K562 (cell line): ENCODE results near the gene FANCD2. TPM values are rescaled to one million over a fixed set of nuclear protein-coding genes. Genes with fewer than 3 reads are reported as not detected.

Experiments used
- ATAC-seq: fragments of 200-7000 bp; cut with Tn5 transposase; 3 replicates; pipeline ENCODE4 v1.9.1; 2020; ENCODE audit warnings: moderate library complexity
- BruUV-seq: library from RNA; stranded (reverse); fragments of 400-500 nt; replicated peaks from 2 replicates; lab custom pipeline; 2021; lab: Mats Ljungman, UMichigan
- CTCF ChIA-PET: fragments of 300-600 bp; formaldehyde crosslinking; extraction: SDS; loops from one replicate; lab custom pipeline; 2021; ENCODE audit warnings: low intra/inter-chr PET ratio; lab: Yijun Ruan, JAX
- POLR2A ChIA-PET: fragments of 300-600, 350-650 bp; sonication (Branson Sonifier 250); formaldehyde crosslinking; extraction: SDS; loops from one replicate; lab custom pipeline; 2021; ENCODE audit warnings: antibody characterized with exemption, inconsistent platforms; lab: Yijun Ruan, JAX
- DNase-seq, 4 experiments: peaks; one replicate each; pipeline versions ENCODE4 v3.0.0 to v3.0.0-alpha.2; 2011 to 2018; ENCODE audit warnings: low spot score in 3 of 4, mixed read lengths in 3 of 4; ENCODE audit errors: extremely low read depth in 1 of 4
- FAIRE-seq: peaks from 2 replicates; lab custom pipeline; 2011; peaks lifted over from hg19 to GRCh38; lab: Jason Lieb, UNC
- H2AFZ ChIP-seq: 2 replicates; pipeline ENCODE4 v1.6.0; 2011; ENCODE audit warnings: low read depth, low read length, control low read depth, inconsistent platforms
- H3K27ac ChIP-seq: fragments of 200-600 bp; 3 replicates; pipeline ENCODE4 v1.8.0; 2011; ENCODE audit warnings: low read depth, mild to moderate bottlenecking, control low read depth, inconsistent platforms, low read length, moderate library complexity, mixed read lengths; ENCODE audit errors: extremely low read depth
- H3K27me3 ChIP-seq, 2 experiments: fragments of 300-600 bp in 1 of 2; 2 replicates in 1 of 2; 3 replicates in 1 of 2; pipeline versions ENCODE4 v1.6.0 to v1.8.0; 2011; ENCODE audit warnings: inconsistent platforms in 2 of 2, low read length in 2 of 2, mild to moderate bottlenecking in 1 of 2, mixed read lengths in 1 of 2, moderate library complexity in 1 of 2; ENCODE audit not compliant: control insufficient read depth in 2 of 2, insufficient read depth in 2 of 2
- H3K36me3 ChIP-seq: fragments of 300-600 bp; 3 replicates; pipeline ENCODE4 v1.8.0; 2011; ENCODE audit warnings: mild to moderate bottlenecking, low read length, inconsistent platforms; ENCODE audit not compliant: control insufficient read depth, insufficient read depth
- H3K4me1 ChIP-seq, 2 experiments: fragments of 200-600 bp in 1 of 2; replicated peaks in 1 of 2; 2 replicates in 1 of 2; 3 replicates in 1 of 2; pipeline versions ENCODE4 v1.5.1 to v1.8.0; 2011; ENCODE audit warnings: inconsistent platforms in 2 of 2, low read length in 2 of 2, mild to moderate bottlenecking in 1 of 2, mixed read lengths in 1 of 2, moderate library complexity in 1 of 2; ENCODE audit not compliant: control insufficient read depth in 2 of 2, insufficient read depth in 2 of 2
- H3K4me2 ChIP-seq: 2 replicates; pipeline ENCODE4 v1.6.1; 2011; ENCODE audit warnings: low read length, control low read depth, inconsistent platforms, mixed read lengths; ENCODE audit not compliant: insufficient read depth
- H3K4me3 ChIP-seq: fragments of 200-600 bp; sonication (generic), shearing (Covaris generic); 2 replicates; pipeline ENCODE4 v1.5.1; 2016; ENCODE audit warnings: control low read depth, inconsistent platforms
- H3K79me2 ChIP-seq: fragments of 200-600 bp; 3 replicates; pipeline ENCODE4 v1.8.0; 2011; ENCODE audit warnings: low read length, inconsistent platforms; ENCODE audit not compliant: control insufficient read depth, insufficient read depth
- H3K9ac ChIP-seq, 2 experiments: 2 replicates each; pipeline versions ENCODE4 v1.6.0 to v1.6.1; 2011; ENCODE audit warnings: low read depth in 2 of 2, low read length in 2 of 2, control low read depth in 1 of 2, inconsistent platforms in 1 of 2, mild to moderate bottlenecking in 1 of 2, mixed read lengths in 1 of 2; ENCODE audit not compliant: insufficient read depth in 1 of 2
- H3K9me1 ChIP-seq: one replicate; pipeline ENCODE4 v1.6.0; 2011; ENCODE audit warnings: inconsistent platforms, mild to moderate bottlenecking, low read length, moderate library complexity; ENCODE audit not compliant: control insufficient read depth, insufficient read depth
- H3K9me3 ChIP-seq: replicated peaks from 2 replicates; pipeline ENCODE4 v1.5.1; 2011; ENCODE audit warnings: low read depth, low read length, inconsistent platforms; ENCODE audit not compliant: control insufficient read depth, insufficient read depth
- H4K20me1 ChIP-seq: replicated peaks from 2 replicates; pipeline ENCODE4 v1.6.1; 2011; ENCODE audit warnings: low read length, inconsistent platforms, mixed read lengths; ENCODE audit not compliant: control insufficient read depth, insufficient read depth
- ASH1L ChIP-seq: fragments of 450-650 bp; IDR thresholded peaks from 2 replicates; pipeline ENCODE4 v1.6.1; 2018; ENCODE audit warnings: borderline replicate concordance, mild to moderate bottlenecking, low read depth; ENCODE audit not compliant: partially characterized antibody
- CBFB ChIP-seq: sonication (generic); formaldehyde crosslinking; IDR thresholded peaks from 2 replicates; pipeline ENCODE4 v1.4.0; 2020; ENCODE audit warnings: mild to moderate bottlenecking, missing genetic modification reagents
- CHCHD3 ChIP-seq: fragments of 250-450 bp; sonication (Bioruptor Pico); IDR thresholded peaks from 2 replicates; pipeline ENCODE4 v2.1.2; 2022; ENCODE audit warnings: mild to moderate bottlenecking
- GABPB1 ChIP-seq: sonication (generic); formaldehyde crosslinking; IDR thresholded peaks from 2 replicates; pipeline ENCODE4 v1.8.0; 2022; ENCODE audit warnings: mild to moderate bottlenecking, missing genetic modification reagents
- HDAC8 ChIP-seq: fragments of 450-650 bp; IDR thresholded peaks from 2 replicates; pipeline ENCODE4 v1.6.1; 2016; ENCODE audit warnings: mild to moderate bottlenecking, missing genetic modification characterization, moderate library complexity, missing compliant biosample characterization
- MYC ChIP-seq, 2 experiments: fragments of 250-450 bp in 1 of 2; sonication (Bioruptor Pico) in 1 of 2; IDR thresholded peaks; 2 replicates each; pipeline versions ENCODE4 v1.5.1 to v1.6.1; 2012 to 2021; ENCODE audit warnings: low read depth in 2 of 2, borderline replicate concordance in 1 of 2, improper control_type of control experiment in 1 of 2, low read length in 1 of 2, mild to moderate bottlenecking in 1 of 2, moderate library complexity in 1 of 2
- PCBP2 ChIP-seq: fragments of 200-400 bp; formaldehyde crosslinking; IDR thresholded peaks from 2 replicates; pipeline ENCODE4 v1.6.1; 2018; ENCODE audit warnings: low read length, low read depth, mild to moderate bottlenecking, moderate library complexity; ENCODE audit not compliant: poor library complexity, severe bottlenecking
- RBBP5 ChIP-seq: fragments of 200-600 bp; sonication (generic); IDR thresholded peaks from 2 replicates; pipeline ENCODE4 v1.6.1; 2012; ENCODE audit warnings: borderline replicate concordance, mild to moderate bottlenecking, low read length, control low read depth, inconsistent platforms; ENCODE audit not compliant: insufficient read depth, poor library complexity, severe bottlenecking
- THRB ChIP-seq: fragments of 450-650 bp; formaldehyde crosslinking; conservative IDR thresholded peaks from 2 replicates; pipeline ENCODE4 v1.4.0; 2022; ENCODE audit warnings: mild to moderate bottlenecking, missing genetic modification characterization
- ZBTB7A ChIP-seq: IDR thresholded peaks from 2 replicates; pipeline ENCODE4 v1.6.1; 2011; ENCODE audit warnings: low read depth, mild to moderate bottlenecking, low read length, moderate library complexity, borderline replicate concordance; ENCODE audit not compliant: control insufficient read depth
- ZNF165 ChIP-seq: fragments of 250-450 bp; sonication (Bioruptor Pico); IDR thresholded peaks from 2 replicates; pipeline ENCODE4 v1.4.0; 2020; ENCODE audit warnings: borderline replicate concordance
- ZNF232 ChIP-seq: sonication (generic); formaldehyde crosslinking; IDR thresholded peaks from 2 replicates; pipeline ENCODE4 v1.8.0; 2022; ENCODE audit warnings: mild to moderate bottlenecking, missing genetic modification reagents
- ZNF444 ChIP-seq: fragments of 250-450 bp; sonication (Bioruptor Pico); IDR thresholded peaks from 2 replicates; pipeline ENCODE4 v1.4.0; 2020; ENCODE audit warnings: mild to moderate bottlenecking, moderate library complexity
- ZNF707 ChIP-seq: fragments of 250-450 bp; sonication (Bioruptor Pico); conservative IDR thresholded peaks from 2 replicates; pipeline ENCODE4 v1.8.0; 2022; ENCODE audit warnings: inconsistent platforms, mild to moderate bottlenecking, moderate library complexity
- ZNF76 ChIP-seq: fragments of 250-450 bp; sonication (Bioruptor Pico); IDR thresholded peaks from 2 replicates; pipeline ENCODE4 v1.4.0; 2020; ENCODE audit warnings: mild to moderate bottlenecking, moderate library complexity, borderline replicate concordance
- WGBS: fragments of 100-300 bp; shearing (Covaris generic); methylation state at CpG from one replicate; pipeline ENCODE4 v1.1.6; 2016; ENCODE audit warnings: low coverage, mixed read lengths; ENCODE audit not compliant: insufficient coverage; ENCODE audit errors: missing lambda C conversion rate; 5-methylcytosine and 5-hydroxymethylcytosine counted together
- in situ Hi-C: fragments of 300-500 bp; cut with MboI; formaldehyde crosslinking; loops from 4 replicates; pipeline ENCODE4 v1.15.0; 2018; ENCODE audit warnings: inconsistent platforms, mixed read lengths
- intact Hi-C: fragments of 100-400 bp; cut with micrococcal nuclease; formaldehyde crosslinking; loops from 2 replicates; pipeline ENCODE4 v1.14.2; 2022
- polyA plus RNA-seq, 8 experiments: library from polyadenylated mRNA; depleted of rRNA in 4 of 8; stranded (reverse) in 5 of 8; unstranded in 3 of 8; fragments of >200 nt; fragmentation: Nextera tagmentation in 2 of 8; fragmentation: Illumina TruSeq in 1 of 8; extraction: Ambion mirVana in 2 of 8; extraction: Trizol in 1 of 8; gene quantifications; 2 replicates each; pipeline versions ENCODE4 v1.2.1 to v1.2.3, GENCODE V29; 2011 to 2014; ENCODE audit warnings: inconsistent platforms in 1 of 8, missing spikeins in 1 of 8
- total RNA-seq, 7 experiments: library from RNA; depleted of rRNA in 6 of 7; stranded (reverse); fragments of >200 nt in 6 of 7; fragmentation: Illumina TruSeq in 2 of 7; extraction: Trizol in 2 of 7; gene quantifications; 2 replicates each; pipeline versions ENCODE4 v1.2.1 to v1.2.3, GENCODE V29; 2011 to 2021; ENCODE audit warnings: low replicate concordance in 1 of 7

The FANCD2 gene
- total and polyA plus RNA-seq, 9 of the 15 experiments (the other 6 are each of a cell fraction or from before 2014, with no cell fraction given) = 59.4 to 137 (median 96.1) TPM

GRCh38 chr3:10010421-10010877 lies 15.8 kb upstream of the FANCD2 start:
- no peaks in the 10 kb centered on the region for H3K9me3 ChIP-seq
- H3K4me3 ChIP-seq = peak overlapping the region; percentile 49
- H3K27ac ChIP-seq = peak overlapping the region; percentile 1; the same call in 1 of the 3 replicates
- H3K4me2 ChIP-seq = peak overlapping the region; percentile 69
- no peak for DNase-seq
- H3K27me3 ChIP-seq = no peaks in the 10 kb centered on the region
- FAIRE-seq = peak; percentile 40
- H3K36me3 ChIP-seq = no peaks in the 10 kb centered on the region
- CTCF ChIA-PET = no interaction called here
- intact Hi-C loops (no loop called here), in situ Hi-C loops (no loop called here)
- no TSS peak for BruUV-seq
- peak overlapping the region; percentile 80 for H2AFZ ChIP-seq
- H3K9ac ChIP-seq = peak overlapping the region; percentile 45 to 87; a peak in 3 of 4 replicates
- H4K20me1 ChIP-seq = peaks cover 6% of the 10 kb centered on the region; the same call in 1 of the 2 replicates
- peaks cover 6 to 32% of the 10 kb centered on the region in 2 experiments for H3K4me1 ChIP-seq
- ATAC-seq = no peak; the same call in 2 of the 3 replicates
- POLR2A ChIA-PET = interaction anchor here (0.5 to 1.1 kb wide), 6 partner anchors 16 to 187 kb away, joined by 3 to 6 read pairs (median 3); partner anchors contain the start of genes EMC3 and FANCD2
- no peaks in the 10 kb centered on the region for H3K9me1 ChIP-seq
- WGBS = 6% methylated on average over 6 of the region's 9 CpGs
- H3K79me2 ChIP-seq = no peaks in the 10 kb centered on the region
- TF ChIP-seq HDAC8 (tag) (no peak), GABPB1 (CRISPR knock-in tag) (no peak), ASH1L (no peak), ZBTB7A (0 out of 2 replicates have a peak, but pooled peaks have one; percentile 31), ZNF165 (CRISPR knock-in tag) (peak; percentile 74; the same call in 1 of the 2 replicates), CBFB (CRISPR knock-in tag) (peak; percentile 82), ZNF76 (CRISPR knock-in tag) (no peak), ZNF232 (CRISPR knock-in tag) (no peak), RBBP5 (peak; percentile 25), THRB (CRISPR knock-in tag) (no peak), CHCHD3 (CRISPR knock-in tag) (no peak), PCBP2 (no peak), MYC (IDR thresholded peaks at IDR 0.05; ENCODE audit: low read depth, low read length) (no peak), MYC (CRISPR knock-in tag; IDR thresholded peaks at IDR 0.05; ENCODE audit: borderline replicate concordance, low read depth) (0 out of 2 replicates have a peak, but pooled peaks have one; percentile 38), ZNF707 (CRISPR knock-in tag) (no peak), ZNF444 (CRISPR knock-in tag) (no peak)
